Caco-2 (cell line): ENCODE results near the gene ACADM. TPM values are rescaled to one million over a fixed set of nuclear protein-coding genes. Genes with fewer than 3 reads are reported as not detected.
"Not testable (repeated sequence)": the region's sequence is repeated elsewhere in the genome, so short reads cannot be mapped to it uniquely, and the experiment has no call there.

ENCODE experiments used
- Bru-seq: library from RNA; stranded (reverse); fragments of 400-500 nt; gene quantifications from one replicate; lab custom pipeline; 2021; lab: Mats Ljungman, UMichigan
- BruChase-seq, 2 experiments: library from RNA; stranded (reverse); fragments of 400-500 nt; gene quantifications; one replicate each; lab custom pipeline; 2021; lab: Mats Ljungman, UMichigan
- BruUV-seq: library from RNA; stranded (reverse); fragments of 400-500 nt; replicated peaks from 2 replicates; lab custom pipeline; 2021; lab: Mats Ljungman, UMichigan
- CTCF ChIA-PET: fragments of 300-600 bp; sonication (Branson Sonifier 250); formaldehyde crosslinking; loops from one replicate; lab custom pipeline; 2022; ENCODE audit warnings: antibody characterized with exemption; lab: Charles Lee
- POLR2A ChIA-PET: fragments of 300-600 bp; sonication (Branson Sonifier 250); formaldehyde crosslinking; loops from one replicate; lab custom pipeline; 2022; ENCODE audit warnings: antibody characterized with exemption; lab: Charles Lee
- DNase-seq, 2 experiments: peaks; one replicate each; pipeline versions ENCODE4 v3.0.0 to v3.0.0-alpha.2; 2020 to 2022
- H3K27me3 ChIP-seq: replicated peaks from 2 replicates; pipeline ENCODE4 v1.6.0; 2011; ENCODE audit warnings: low read length; ENCODE audit not compliant: control insufficient read depth, insufficient read depth
- H3K36me3 ChIP-seq: 2 replicates; pipeline ENCODE4 v1.5.1; 2011; ENCODE audit warnings: low read length; ENCODE audit not compliant: control insufficient read depth, insufficient read depth
- H3K4me1 ChIP-seq: fragments of 250-450 bp; sonication (Bioruptor Pico); 2 replicates; pipeline ENCODE4 v1.5.1; 2020; ENCODE audit warnings: mild to moderate bottlenecking
- H3K4me3 ChIP-seq: 2 replicates; pipeline ENCODE4 v1.5.1; 2011; ENCODE audit warnings: low read depth, mild to moderate bottlenecking, control low read depth, low read length
- H3K9me3 ChIP-seq: fragments of 250-450 bp; sonication (Bioruptor Pico); 2 replicates; pipeline ENCODE4 v1.5.1; 2020; ENCODE audit warnings: mild to moderate bottlenecking, moderate library complexity
- H3K27ac Mint-ChIP-seq: one replicate; pipeline ENCODE4 v1.8.0; 2022; ENCODE audit warnings: mixed read lengths; ENCODE audit not compliant: unreplicated experiment
- H3K27me3 Mint-ChIP-seq: one replicate; pipeline ENCODE4 v1.8.0; 2022; ENCODE audit warnings: mixed read lengths; ENCODE audit not compliant: insufficient read depth, unreplicated experiment
- H3K36me3 Mint-ChIP-seq: one replicate; pipeline ENCODE4 v1.8.0; 2022; ENCODE audit warnings: mild to moderate bottlenecking, mixed read lengths; ENCODE audit not compliant: insufficient read depth, unreplicated experiment
- H3K4me1 Mint-ChIP-seq: one replicate; pipeline ENCODE4 v1.8.0; 2022; ENCODE audit warnings: low read depth, mixed read lengths; ENCODE audit not compliant: unreplicated experiment
- H3K4me3 Mint-ChIP-seq: one replicate; pipeline ENCODE4 v1.8.0; 2022; ENCODE audit warnings: mild to moderate bottlenecking, moderate library complexity, mixed read lengths; ENCODE audit not compliant: unreplicated experiment
- H3K9me3 Mint-ChIP-seq: one replicate; pipeline ENCODE4 v1.8.0; 2022; ENCODE audit warnings: mixed read lengths; ENCODE audit not compliant: unreplicated experiment
- intact Hi-C: fragments of 100-400 bp; cut with micrococcal nuclease; formaldehyde crosslinking; loops from one replicate; pipeline ENCODE4 v1.10.0; 2022; ENCODE audit not compliant: unreplicated experiment
- long read RNA-seq: library from polyadenylated mRNA; stranded (forward); transcript quantifications from one replicate; pipeline ENCODE4 v2.0.0, GENCODE V29; 2022
- total RNA-seq: library from RNA; stranded (reverse); gene quantifications from 2 replicates; pipeline ENCODE4 v1.2.3, GENCODE V29; 2022
- TF ChIP-seq, protein P1 (sequence below), 2 experiments: fragments of 200-600 bp in 1 of 2; IDR thresholded peaks; 1 replicate in 1 of 2; 2 replicates in 1 of 2; pipeline versions ENCODE4 v1.5.1 to v1.8.0; 2011 to 2022; ENCODE audit warnings: antibody characterized with exemption in 1 of 2, control low read depth in 1 of 2, inconsistent platforms in 1 of 2, low read depth in 1 of 2, low read length in 1 of 2, mild to moderate bottlenecking in 1 of 2, moderate library complexity in 1 of 2; ENCODE audit not compliant: insufficient read depth in 1 of 2, severe bottlenecking in 1 of 2, unreplicated experiment in 1 of 2

Gene ACADM
- total RNA-seq (39.7 and 44.4 TPM in 2 replicates), Bru-seq, nascent RNA (percentile 70 among the genes with signal in this experiment), BruChase-seq, experiment 1, labeled RNA remaining after a 2-hour chase (percentile 72 among the genes with signal in this experiment), BruChase-seq, experiment 2, labeled RNA remaining after a 6-hour chase (percentile 79 among the genes with signal in this experiment)
- long read RNA-seq, transcript ACADM-202 (12 exons, 2,619 nt) = major isoform, 96 of 109 reads
- long read RNA-seq, partial matches to known transcripts = 3 of 109 reads
- long read RNA-seq, other reads (novel, unspliced or antisense) = 7 of 109 reads

DNA sequence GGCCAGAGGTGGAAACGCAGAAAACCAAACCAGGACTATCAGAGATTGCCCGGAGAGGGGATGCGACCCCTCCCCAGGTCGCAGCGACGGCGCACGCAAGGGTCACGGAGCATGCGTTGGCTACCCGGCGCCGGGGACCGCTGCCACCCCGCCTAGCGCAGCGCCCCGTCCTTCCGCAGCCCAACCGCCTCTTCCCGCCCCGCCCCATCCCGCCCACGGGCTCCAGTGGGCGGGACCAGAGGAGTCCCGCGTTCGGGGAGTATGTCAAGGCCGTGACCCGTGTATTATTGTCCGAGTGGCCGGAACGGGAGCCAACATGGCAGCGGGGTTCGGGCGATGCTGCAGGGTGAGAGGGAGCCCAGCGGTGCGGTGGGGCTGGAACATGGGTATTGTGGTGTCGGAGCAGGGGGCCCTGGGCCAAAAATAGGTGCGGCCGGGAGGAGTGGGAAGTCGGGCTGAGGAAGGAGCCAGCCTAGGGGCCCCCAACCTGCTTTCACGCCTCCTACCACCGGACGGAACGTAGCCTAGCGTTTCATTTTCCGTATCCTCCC, at the start of gene ACADM:
ACADM (plus strand) TSS at position 238 of the 551 bp plus-strand sequence; CDS start at position 317, 79 bp downstream.
- intact Hi-C loops = loop anchor here (2.0 to 5.0 kb wide), 3 partner anchors 52 to 457 kb away; partner anchors contain the start of gene RABGGTB
- no TSS peak for BruUV-seq
- TF ChIP-seq, protein P1, sequence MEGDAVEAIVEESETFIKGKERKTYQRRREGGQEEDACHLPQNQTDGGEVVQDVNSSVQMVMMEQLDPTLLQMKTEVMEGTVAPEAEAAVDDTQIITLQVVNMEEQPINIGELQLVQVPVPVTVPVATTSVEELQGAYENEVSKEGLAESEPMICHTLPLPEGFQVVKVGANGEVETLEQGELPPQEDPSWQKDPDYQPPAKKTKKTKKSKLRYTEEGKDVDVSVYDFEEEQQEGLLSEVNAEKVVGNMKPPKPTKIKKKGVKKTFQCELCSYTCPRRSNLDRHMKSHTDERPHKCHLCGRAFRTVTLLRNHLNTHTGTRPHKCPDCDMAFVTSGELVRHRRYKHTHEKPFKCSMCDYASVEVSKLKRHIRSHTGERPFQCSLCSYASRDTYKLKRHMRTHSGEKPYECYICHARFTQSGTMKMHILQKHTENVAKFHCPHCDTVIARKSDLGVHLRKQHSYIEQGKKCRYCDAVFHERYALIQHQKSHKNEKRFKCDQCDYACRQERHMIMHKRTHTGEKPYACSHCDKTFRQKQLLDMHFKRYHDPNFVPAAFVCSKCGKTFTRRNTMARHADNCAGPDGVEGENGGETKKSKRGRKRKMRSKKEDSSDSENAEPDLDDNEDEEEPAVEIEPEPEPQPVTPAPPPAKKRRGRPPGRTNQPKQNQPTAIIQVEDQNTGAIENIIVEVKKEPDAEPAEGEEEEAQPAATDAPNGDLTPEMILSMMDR (IDR thresholded peaks at IDR 0.05; ENCODE audit: insufficient read depth in 1 of 2, low read depth in 1 of 2, low read length in 1 of 2, severe bottlenecking in 1 of 2, unreplicated experiment in 1 of 2) = no peak
- peak within 1 kb of the TSS; percentile 66 for H3K4me3 ChIP-seq
- peaks cover 30% of the 10 kb centered on the region for H3K4me1 ChIP-seq
- H3K36me3 Mint-ChIP-seq = no peaks in the 10 kb centered on the region
- no peaks in the 10 kb centered on the region for H3K9me3 Mint-ChIP-seq
- no peaks in the 10 kb centered on the region for H3K9me3 ChIP-seq
- ChIA-PET POLR2A (interaction anchor here (0.6 kb wide), 1 partner anchor 118 kb away, joined by 5 read pairs; no protein-coding TSS in a partner anchor), CTCF (no interaction called here)
- H3K27ac Mint-ChIP-seq = peak within 1 kb of the TSS; percentile 76
- H3K27me3 ChIP-seq = no peaks in the 10 kb centered on the region
- no peaks in the 10 kb centered on the region for H3K27me3 Mint-ChIP-seq
- no peaks in the 10 kb centered on the region for H3K36me3 ChIP-seq
- H3K4me3 Mint-ChIP-seq = peak within 1 kb of the TSS; percentile 90
- peak; percentile 81 to 82 for DNase-seq
- no peaks in the 10 kb centered on the region for H3K4me1 Mint-ChIP-seq

DNA sequence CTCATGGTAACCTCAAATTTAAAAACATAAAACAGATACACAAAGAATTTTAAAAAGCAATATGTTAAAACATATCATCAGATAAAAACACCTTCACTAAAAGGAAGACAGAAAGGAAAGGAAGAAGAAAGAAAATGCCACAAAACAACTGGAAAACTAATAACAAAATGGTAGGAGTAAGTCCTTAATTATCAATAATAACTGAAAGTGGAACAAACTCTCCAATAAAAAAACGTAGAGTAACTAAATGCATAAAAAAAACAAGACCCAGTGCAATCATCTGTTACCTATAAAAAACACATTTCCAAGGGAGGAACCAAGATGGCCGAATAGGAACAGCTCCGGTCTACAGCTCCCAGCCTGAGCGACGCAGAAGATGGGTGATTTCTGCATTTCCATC, 47.1 kb upstream of the ACADM start:
- Mint-ChIP-seq H3K4me1 (peaks cover 7% of the 10 kb centered on the region), H3K36me3 (no peaks in the 10 kb centered on the region), H3K4me3 (no peak overlapping the region), H3K9me3 (no peaks in the 10 kb centered on the region), H3K27ac (no peak overlapping the region), H3K27me3 (no peaks in the 10 kb centered on the region)
- Histone ChIP-seq H3K9me3 (no peaks in the 10 kb centered on the region), H3K4me3 (no peak overlapping the region), H3K4me1 (peaks cover 14% of the 10 kb centered on the region), H3K27me3 (no peaks in the 10 kb centered on the region), H3K36me3 (no peaks in the 10 kb centered on the region)
- no peak for DNase-seq
- ChIA-PET POLR2A (no interaction called here), CTCF (no interaction called here)
- BruUV-seq = no TSS peak
- TF ChIP-seq, protein P1 (IDR thresholded peaks at IDR 0.05; ENCODE audit: insufficient read depth in 1 of 2, low read depth in 1 of 2, low read length in 1 of 2, severe bottlenecking in 1 of 2, unreplicated experiment in 1 of 2) = no peak
- intact Hi-C loops = no loop called here

DNA sequence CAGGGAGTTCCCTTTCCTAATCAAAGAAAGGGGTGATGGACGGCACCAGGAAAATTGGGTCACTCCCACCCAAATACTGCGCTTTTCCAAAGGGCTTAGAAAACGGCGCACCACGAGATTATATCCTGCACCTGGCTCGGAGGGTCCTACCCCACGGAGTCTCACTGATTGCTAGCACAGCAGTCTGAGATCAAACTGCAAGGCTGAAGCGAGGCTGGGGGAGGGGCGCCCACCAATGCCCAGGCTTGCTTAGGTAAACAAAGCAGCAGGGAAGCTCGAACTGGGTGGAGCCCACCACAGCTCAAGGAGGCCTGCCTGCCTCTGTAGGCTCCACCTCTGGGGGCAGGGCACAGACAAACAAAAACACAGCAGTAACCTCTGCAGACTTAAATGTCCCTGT, 46.5 kb upstream of the ACADM start:
- H3K27me3 ChIP-seq, H3K4me1 Mint-ChIP-seq, H3K4me3 ChIP-seq, BruUV-seq, H3K4me1 ChIP-seq, H3K36me3 ChIP-seq, CTCF ChIA-PET, H3K4me3 Mint-ChIP-seq, intact Hi-C loops, DNase-seq, POLR2A ChIA-PET, H3K9me3 ChIP-seq, H3K36me3 Mint-ChIP-seq, H3K27ac Mint-ChIP-seq, H3K9me3 Mint-ChIP-seq, H3K27me3 Mint-ChIP-seq: not testable (repeated sequence)
